ENCODE results near the gene ZNF791. TPM values are rescaled to one million over a fixed set of nuclear protein-coding genes. Genes with fewer than 3 reads are reported as not detected.
A peak's percentile ranks its signal among the peaks of the same experiment; 100 is the strongest.
"Not testable (repeated sequence)": the region's sequence is repeated elsewhere in the genome, so short reads cannot be mapped to it uniquely, and the experiment has no call there.

ZNF791 gene
- total RNA-seq, 6 experiments from 2014 or later: 18.3 to 21.9 (median 19.0) TPM

- Mint-ChIP-seq H3K36me3 (ENCODE audit: low read depth) (peaks cover 19% of the 10 kb centered on the region), H3K4me3 (no peak overlapping the region)
- DNase-seq: no peak
Observed at GRCh38 chr19:12597594-12597993, 13.1 kb upstream of the ZNF791 start.

GRCh38 chr19:12603714-12604113 is 7.0 kb upstream of the ZNF791 start:
- Mint-ChIP-seq H3K36me3 (ENCODE audit: low read depth) (peaks cover 6% of the 10 kb centered on the region; the same call in 1 of the 2 replicates), H3K27ac (no peak overlapping the region), H3K4me1 (ENCODE audit: low read depth) (no peaks in the 10 kb centered on the region), H3K27me3 (ENCODE audit: insufficient read depth) (no peaks in the 10 kb centered on the region), H3K9me3 (no peaks in the 10 kb centered on the region), H3K4me3 (no peak overlapping the region)
- no peak for DNase-seq
- no peak for TF ChIP-seq CTCF (IDR thresholded peaks at IDR 0.05)

More at GRCh38 chr19:12597594-12597993, 13.1 kb upstream of the ZNF791 start:
- Mint-ChIP-seq H3K4me1 (ENCODE audit: low read depth) (no peaks in the 10 kb centered on the region), H3K27me3 (ENCODE audit: insufficient read depth) (no peaks in the 10 kb centered on the region), H3K27ac (no peak overlapping the region), H3K9me3 (no peaks in the 10 kb centered on the region)
- TF ChIP-seq CTCF (IDR thresholded peaks at IDR 0.05): no peak

- no peak for TF ChIP-seq CTCF (IDR thresholded peaks at IDR 0.05)
- no peaks in the 10 kb centered on the region; the same call in 1 of the 2 replicates for H3K27me3 Mint-ChIP-seq (ENCODE audit: insufficient read depth)
- H3K36me3 Mint-ChIP-seq (ENCODE audit: low read depth): peaks cover 4% of the 10 kb centered on the region; the same call in 1 of the 2 replicates
- peaks cover 6% of the 10 kb centered on the region for H3K4me1 Mint-ChIP-seq (ENCODE audit: low read depth)
- no peak for DNase-seq
- H3K4me3 Mint-ChIP-seq: no peak overlapping the region
- H3K27ac Mint-ChIP-seq: no peak overlapping the region
- no peaks in the 10 kb centered on the region for H3K9me3 Mint-ChIP-seq
Observed at GRCh38 chr19:12606796-12607195, 3.9 kb upstream of the ZNF791 start.

GRCh38 chr19:12607631-12608030 is 3.1 kb upstream of the ZNF791 start:
- Mint-ChIP-seq H3K27me3 (ENCODE audit: insufficient read depth) (no peaks in the 10 kb centered on the region; the same call in 1 of the 2 replicates), H3K9me3 (no peaks in the 10 kb centered on the region), H3K4me3 (no peak overlapping the region), H3K4me1 (ENCODE audit: low read depth) (peaks cover 6% of the 10 kb centered on the region), H3K27ac (no peak overlapping the region), H3K36me3 (ENCODE audit: low read depth) (peaks cover 4% of the 10 kb centered on the region; the same call in 1 of the 2 replicates)
- no peak for TF ChIP-seq CTCF (IDR thresholded peaks at IDR 0.05)
- DNase-seq: no peak

GRCh38 chr19:12611361-12611699 is 610 bp downstream of the ZNF791 start:
- Mint-ChIP-seq H3K4me3 (peak overlapping the region; percentile 100), H3K27me3 (ENCODE audit: insufficient read depth) (no peaks in the 10 kb centered on the region; the same call in 1 of the 2 replicates), H3K4me1 (ENCODE audit: low read depth) (peaks cover 24% of the 10 kb centered on the region), H3K36me3 (ENCODE audit: low read depth) (peaks cover 24% of the 10 kb centered on the region), H3K9me3 (peaks cover 7% of the 10 kb centered on the region; the same call in 1 of the 2 replicates), H3K27ac (peak overlapping the region; percentile 100)
- peak; percentile 77 for DNase-seq
- TF ChIP-seq CTCF (IDR thresholded peaks at IDR 0.05): no peak

- Mint-ChIP-seq H3K36me3 (ENCODE audit: low read depth) (peaks cover 49% of the 10 kb centered on the region), H3K4me3 (no peak overlapping the region), H3K27ac (no peak overlapping the region), H3K27me3 (ENCODE audit: insufficient read depth) (no peaks in the 10 kb centered on the region; the same call in 1 of the 2 replicates), H3K9me3 (peaks cover 39% of the 10 kb centered on the region), H3K4me1 (ENCODE audit: low read depth) (peaks cover 24% of the 10 kb centered on the region)
- no peak for DNase-seq
- no peak for TF ChIP-seq CTCF (IDR thresholded peaks at IDR 0.05)
Observed at GRCh38 chr19:12617646-12618045, 6.9 kb downstream of the ZNF791 start.

- peaks cover 10% of the 10 kb centered on the region; the same call in 1 of the 2 replicates for H3K4me1 Mint-ChIP-seq (ENCODE audit: low read depth)
- H3K36me3 Mint-ChIP-seq (ENCODE audit: low read depth): peaks cover 45% of the 10 kb centered on the region
- H3K9me3 Mint-ChIP-seq: peaks cover 61% of the 10 kb centered on the region
- H3K4me3 Mint-ChIP-seq; DNase-seq; H3K27ac Mint-ChIP-seq; H3K27me3 Mint-ChIP-seq (ENCODE audit: insufficient read depth): not testable (repeated sequence)
Observed at GRCh38 chr19:12621253-12622024, 10.7 kb downstream of the ZNF791 start.
